Measurements from ENCODE around the gene SLC12A2. TPM values are rescaled to one million over a fixed set of nuclear protein-coding genes. Genes with fewer than 3 reads are reported as not detected.

Gene SLC12A2
- total and polyA plus RNA-seq, 12 donors: 5.6 to 82.6 (median 52.9) TPM

DNA sequence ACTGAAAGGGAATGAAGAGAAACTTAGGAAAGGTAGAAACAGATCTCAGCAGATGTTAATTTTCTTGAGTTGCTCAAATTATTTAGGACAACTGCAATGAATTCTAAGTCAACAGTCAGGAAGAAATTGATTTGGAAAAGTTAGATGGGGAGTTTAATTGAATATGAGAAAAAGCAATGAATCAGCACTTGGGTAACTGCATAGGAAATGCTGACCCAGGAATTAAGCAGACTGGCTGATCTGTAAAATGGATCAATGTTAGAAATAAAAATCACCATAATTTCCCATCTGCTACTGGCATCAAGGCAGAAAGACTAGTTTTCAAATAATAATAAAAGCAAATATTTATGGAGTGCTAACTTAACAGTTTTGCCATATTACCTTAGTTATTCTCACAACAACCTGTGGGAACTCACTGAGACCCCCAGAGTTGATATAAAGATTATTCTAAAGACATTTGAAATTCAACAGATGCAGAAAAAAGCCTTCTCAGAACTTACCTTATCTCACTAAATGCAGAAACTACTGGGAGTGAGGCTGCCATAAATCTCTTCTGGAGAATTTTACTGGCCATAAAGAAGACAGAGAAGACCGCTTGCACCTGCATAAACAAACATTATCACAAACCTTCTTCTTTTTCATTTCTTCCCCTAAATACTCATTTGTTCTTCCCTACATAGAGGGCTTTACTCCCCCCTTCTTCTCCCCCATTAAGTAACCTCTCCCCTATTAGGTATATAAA is 22.8 kb upstream of the SLC12A2 start:
- no peak for TF ChIP-seq POLR2A (IDR thresholded peaks at IDR 0.05)
- TF ChIP-seq CTCF (IDR thresholded peaks at IDR 0.05): no peak
- Histone ChIP-seq H3K27me3 (no peaks in the 10 kb centered on the region), H3K27ac (no peak overlapping the region), H3K9me3 (replicated peaks in 1 of 3) (no peaks in the 10 kb centered on the region), H3K4me1 (replicated peaks in 1 of 2) (peaks cover 0 to 7% of the 10 kb centered on the region in 2 donors), H3K36me3 (replicated peaks in 1 of 2) (no peaks in the 10 kb centered on the region), H3K4me3 (no peak overlapping the region)
- DNase-seq: no peak
- intact Hi-C loops (cut with DNase I): no loop called here
- WGBS, 4 donors: 96 to 100% (median 98%) methylated on average over 1 of the region's 1 CpG

DNA sequence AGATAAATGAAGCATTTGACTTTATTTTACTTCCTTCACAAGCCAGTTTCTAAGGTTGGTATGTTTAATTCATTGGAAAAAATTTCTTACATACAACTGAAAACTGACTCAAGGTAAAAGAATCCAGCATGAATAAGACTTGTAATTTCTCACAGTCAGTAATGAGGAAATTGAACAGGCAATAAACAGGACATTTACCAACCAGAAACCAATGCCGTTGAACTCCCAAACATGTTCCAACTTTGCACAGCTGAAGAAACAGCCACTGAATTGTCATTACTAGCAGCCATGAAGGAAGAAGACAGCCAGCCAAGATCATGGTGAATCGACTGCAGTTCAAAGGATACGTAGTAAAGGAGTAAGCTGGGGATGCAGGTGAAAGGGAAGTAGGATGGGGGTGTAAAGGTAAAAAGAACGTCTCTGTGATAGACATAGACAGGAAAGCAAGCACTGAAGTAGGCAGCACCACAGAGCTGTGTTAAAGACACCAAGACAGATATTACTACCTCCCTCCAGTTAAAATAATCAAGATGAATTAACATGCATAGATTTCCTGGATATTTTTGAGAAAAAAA is 21.3 kb upstream of the SLC12A2 start:
- no peak for TF ChIP-seq POLR2A (IDR thresholded peaks at IDR 0.05)
- no peak for TF ChIP-seq CTCF (IDR thresholded peaks at IDR 0.05)
- Histone ChIP-seq H3K9me3 (replicated peaks in 1 of 3) (no peaks in the 10 kb centered on the region), H3K36me3 (replicated peaks in 1 of 2) (no peaks in the 10 kb centered on the region), H3K27me3 (no peaks in the 10 kb centered on the region), H3K27ac (no peak overlapping the region), H3K4me1 (replicated peaks in 1 of 2) (peaks cover 0 to 7% of the 10 kb centered on the region in 2 donors), H3K4me3 (no peak overlapping the region)
- intact Hi-C loops (cut with DNase I): no loop called here
- 78 to 84% (median 80%) methylated on average over 4 of the region's 4 CpGs for WGBS, 4 donors
- DNase-seq: no peak

- TF ChIP-seq CTCF (IDR thresholded peaks at IDR 0.05) (no peak), POLR2A (IDR thresholded peaks at IDR 0.05) (no peak)
- DNase-seq: no peak
- peaks cover 5 to 18% of the 10 kb centered on the region in 2 donors for H3K4me1 ChIP-seq (replicated peaks in 1 of 2)
- no peak overlapping the region for H3K27ac ChIP-seq
- intact Hi-C loops (cut with DNase I): no loop called here
- H3K36me3 ChIP-seq (replicated peaks in 1 of 2): no peaks in the 10 kb centered on the region
- no peak overlapping the region for H3K4me3 ChIP-seq
- H3K9me3 ChIP-seq (replicated peaks in 1 of 3): no peaks in the 10 kb centered on the region
- no peaks in the 10 kb centered on the region for H3K27me3 ChIP-seq
Observed at GRCh38 chr5:128074171-128074570, 9.4 kb upstream of the SLC12A2 start.

DNA sequence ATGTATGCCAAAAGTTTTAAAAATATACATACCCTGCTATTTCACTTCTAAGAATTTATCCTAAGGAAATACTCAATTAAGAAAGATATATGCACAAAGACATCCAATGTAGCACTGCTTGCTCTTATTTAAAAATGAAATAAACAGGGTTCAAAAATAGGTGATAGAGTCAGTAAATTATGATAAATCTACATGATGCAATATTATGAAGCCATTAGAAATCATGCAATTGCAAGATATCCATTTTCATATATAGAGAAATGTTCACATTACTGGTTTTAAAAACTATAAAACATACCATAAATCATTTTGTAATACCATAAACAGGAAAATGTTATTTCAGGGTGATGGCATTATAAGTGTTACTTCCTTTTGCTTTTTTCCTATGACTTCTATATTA is 8.6 kb upstream of the SLC12A2 start:
- intact Hi-C loops (cut with DNase I): no loop called here
- Histone ChIP-seq H3K4me1 (replicated peaks in 1 of 2) (peaks cover 8 to 26% of the 10 kb centered on the region in 2 donors), H3K36me3 (replicated peaks in 1 of 2) (no peaks in the 10 kb centered on the region), H3K27me3 (no peaks in the 10 kb centered on the region), H3K27ac (no peak overlapping the region), H3K9me3 (replicated peaks in 1 of 3) (no peaks in the 10 kb centered on the region), H3K4me3 (no peak overlapping the region)
- no peak for DNase-seq
- TF ChIP-seq POLR2A (IDR thresholded peaks at IDR 0.05): no peak
- no peak for TF ChIP-seq CTCF (IDR thresholded peaks at IDR 0.05)
